Activated CD4-positive, alpha-beta T cell treated with anti-CD3 and anti-CD28 coated beads, Interleukin-10, Interleukin-2, amounts not matched to agents 100 ng/mL and 50 ng/mL, durations not matched to agents 16 hours and 8 hours (primary cell): ENCODE data around the gene PHC2.

ENCODE experiments used
- DNase-seq: peaks from one replicate; pipeline ENCODE4 v3.0.0-alpha.2; 2020

PHC2 gene

GRCh38 chr1:33281554-33282303 lies 149.2 kb downstream of the PHC2 start:
- no peak for DNase-seq

DNA sequence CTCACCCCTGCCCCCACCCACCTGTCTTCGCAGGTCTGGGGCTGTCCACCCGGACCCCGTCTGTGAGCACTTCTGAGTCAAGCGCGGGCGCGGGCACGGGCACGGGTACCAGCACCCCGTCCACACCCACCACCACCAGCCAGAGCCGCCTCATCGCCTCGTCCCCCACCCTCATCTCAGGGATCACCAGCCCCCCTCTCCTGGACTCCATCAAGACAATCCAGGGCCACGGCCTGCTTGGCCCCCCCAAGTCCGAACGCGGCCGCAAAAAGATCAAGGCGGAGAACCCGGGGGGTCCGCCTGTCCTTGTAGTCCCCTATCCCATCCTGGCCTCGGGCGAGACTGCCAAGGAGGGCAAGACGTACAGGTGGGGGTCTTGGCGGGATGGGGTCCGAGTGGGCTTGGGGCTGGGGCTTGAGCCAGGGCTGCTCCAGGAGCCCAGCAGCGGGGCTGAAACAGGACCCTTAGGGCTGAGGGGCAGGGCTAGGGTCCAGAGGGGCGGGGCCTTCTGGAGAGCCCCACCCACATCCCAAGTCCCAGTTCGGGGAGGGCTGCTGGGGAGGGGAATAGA lies 150.7 kb downstream of the PHC2 start:
- no peak for DNase-seq

GRCh38 chr1:33277488-33278084 lies 153.3 kb downstream of the PHC2 start:
- DNase-seq = no peak

DNA sequence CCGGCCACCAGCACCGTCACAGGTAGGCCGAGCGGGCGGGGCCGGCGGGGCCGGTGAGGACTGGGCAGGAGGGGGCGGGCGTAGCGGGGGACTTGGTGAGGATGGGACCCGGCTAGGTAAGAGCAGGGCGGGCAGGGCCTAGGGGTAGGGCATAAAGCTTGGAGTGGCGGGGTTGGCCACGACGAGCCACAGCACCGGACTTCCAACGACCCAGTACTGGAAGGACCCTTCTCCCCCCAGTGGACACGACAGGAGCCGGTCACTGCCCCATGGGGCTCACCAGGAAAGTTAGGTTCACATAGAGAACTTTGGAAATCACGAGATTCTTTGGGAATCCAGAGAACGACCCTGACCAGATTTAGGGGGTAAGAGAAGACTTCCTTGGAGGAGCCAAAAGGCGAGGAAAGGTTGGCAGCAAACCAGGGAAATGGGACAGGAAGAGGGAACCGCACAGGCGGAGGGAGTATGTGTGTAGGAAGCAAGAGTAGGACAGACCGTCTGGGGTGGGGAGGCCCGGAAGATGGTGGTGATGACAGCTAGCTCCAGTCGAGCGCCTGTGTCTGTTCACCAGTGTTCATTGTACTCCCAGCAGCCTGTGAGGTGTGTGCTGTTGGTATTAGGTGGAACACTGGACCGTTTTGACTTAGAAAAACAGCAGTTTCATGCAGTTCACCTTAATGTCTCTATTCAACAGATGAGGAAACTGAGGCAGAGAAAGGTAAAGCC lies 154.2 kb downstream of the PHC2 start:
- DNase-seq = no peak

DNA sequence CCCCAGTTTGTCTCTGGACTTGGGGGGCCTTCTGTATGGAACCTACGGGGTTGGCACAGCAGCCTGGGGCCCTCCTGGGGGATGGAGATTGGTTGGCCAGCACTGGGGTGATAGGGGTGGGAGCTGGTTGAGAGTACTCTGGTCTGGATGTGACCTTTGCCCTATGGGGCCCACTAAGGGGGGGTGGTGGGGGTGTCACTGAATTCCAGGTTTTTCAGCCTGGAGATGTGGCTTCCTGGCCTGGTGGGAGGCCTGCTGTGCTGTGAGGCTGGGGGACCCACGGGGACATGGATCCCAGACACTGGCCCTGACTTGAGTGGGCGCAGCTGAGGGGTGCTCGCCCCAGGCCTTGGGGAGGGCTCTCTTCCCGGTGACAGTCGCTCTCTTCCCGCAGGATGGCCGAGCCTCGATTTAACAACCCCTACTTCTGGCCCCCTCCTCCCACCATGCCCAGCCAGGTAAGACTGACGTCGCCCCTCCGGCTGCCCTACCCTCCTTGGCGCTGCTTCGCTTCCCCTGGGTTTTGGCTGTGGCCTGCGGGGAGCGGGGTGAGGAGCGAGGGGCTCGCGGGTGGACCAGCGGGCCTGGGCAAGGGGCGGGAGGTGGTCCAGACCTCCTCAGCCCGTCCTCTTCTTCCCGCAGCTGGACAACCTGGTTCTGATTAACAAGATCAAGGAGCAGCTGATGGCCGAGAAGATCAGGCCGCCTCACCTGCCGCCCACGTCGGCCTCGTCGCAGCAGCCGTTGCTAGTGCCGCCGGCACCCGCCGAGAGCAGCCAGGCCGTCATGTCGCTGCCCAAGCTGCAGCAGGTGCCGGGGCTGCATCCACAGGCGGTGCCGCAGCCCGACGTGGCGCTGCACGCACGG lies 155.0 kb downstream of the PHC2 start:
- no peak for DNase-seq

GRCh38 chr1:33275195-33275594 lies 155.7 kb downstream of the PHC2 start:
- no peak for DNase-seq

- no peak for DNase-seq
Observed at GRCh38 chr1:33274446-33274845, 156.4 kb downstream of the PHC2 start.

GRCh38 chr1:33273961-33274371 lies 156.9 kb downstream of the PHC2 start:
- no peak for DNase-seq
